ENCODE results near the gene NRP1.

Gene NRP1

GRCh38 chr10:33334805-33335550 lies 511 bp upstream of the NRP1 start:
- DNase-seq (peak; percentile 44), ATAC-seq (peak; percentile 78)
- H3K27me3 Mint-ChIP-seq = peaks cover 94% of the 10 kb centered on the region
- no peaks in the 10 kb centered on the region for H3K9me3 Mint-ChIP-seq
- H3K4me1 Mint-ChIP-seq = peaks cover 42% of the 10 kb centered on the region
- H3K4me3 Mint-ChIP-seq = peak overlapping the region; percentile 81 to 87
- peak overlapping the region in 1 of 2 donors; percentile 43 for H3K27ac Mint-ChIP-seq

- peak; percentile 10 to 38 for DNase-seq
These were observed 986 bp downstream of the NRP1 start for GRCh38 chr10:33333260-33334101.

GRCh38 chr10:33332183-33333065 lies 2.0 kb downstream of the NRP1 start:
- no peak for DNase-seq
- H3K27me3 Mint-ChIP-seq = peaks cover 87% of the 10 kb centered on the region
- no peak for ATAC-seq
- no peak overlapping the region for H3K4me3 Mint-ChIP-seq
- H3K4me1 Mint-ChIP-seq = peaks cover 42% of the 10 kb centered on the region
- H3K27ac Mint-ChIP-seq = no peak overlapping the region
- H3K9me3 Mint-ChIP-seq = no peaks in the 10 kb centered on the region

More at GRCh38 chr10:33333260-33334101, 986 bp downstream of the NRP1 start:
- peaks cover 88% of the 10 kb centered on the region for H3K27me3 Mint-ChIP-seq
- ATAC-seq = peak; percentile 64
- H3K4me3 Mint-ChIP-seq = peak overlapping the region; percentile 81 to 87
- peak overlapping the region in 1 of 2 donors; percentile 79 for H3K27ac Mint-ChIP-seq
- no peaks in the 10 kb centered on the region for H3K9me3 Mint-ChIP-seq
- peaks cover 42% of the 10 kb centered on the region for H3K4me1 Mint-ChIP-seq

GRCh38 chr10:33331379-33331694 lies 3.1 kb downstream of the NRP1 start:
- Mint-ChIP-seq H3K4me3 (no peak overlapping the region), H3K4me1 (peaks cover 40% of the 10 kb centered on the region), H3K27ac (no peak overlapping the region), H3K9me3 (no peaks in the 10 kb centered on the region), H3K27me3 (peaks cover 80% of the 10 kb centered on the region)
- no peak for ATAC-seq
- DNase-seq = no peak

GRCh38 chr10:33330543-33331378 lies 3.7 kb downstream of the NRP1 start:
- ATAC-seq = no peak
- H3K27me3 Mint-ChIP-seq = peaks cover 79% of the 10 kb centered on the region
- H3K4me1 Mint-ChIP-seq = peaks cover 34% of the 10 kb centered on the region
- no peak overlapping the region for H3K27ac Mint-ChIP-seq
- no peaks in the 10 kb centered on the region for H3K9me3 Mint-ChIP-seq
- peak; percentile 52 to 62 for DNase-seq
- no peak overlapping the region for H3K4me3 Mint-ChIP-seq

GRCh38 chr10:33329178-33329577 lies 5.3 kb downstream of the NRP1 start:
- H3K4me1 Mint-ChIP-seq = peaks cover 22% of the 10 kb centered on the region
- H3K4me3 Mint-ChIP-seq = no peak overlapping the region
- ATAC-seq (no peak), DNase-seq (no peak)
- H3K27ac Mint-ChIP-seq = no peak overlapping the region
- H3K9me3 Mint-ChIP-seq = no peaks in the 10 kb centered on the region
- peaks cover 64% of the 10 kb centered on the region for H3K27me3 Mint-ChIP-seq

- DNase-seq = no peak
- H3K9me3 Mint-ChIP-seq = no peaks in the 10 kb centered on the region
- no peak overlapping the region for H3K4me3 Mint-ChIP-seq
- H3K4me1 Mint-ChIP-seq = peaks cover 13% of the 10 kb centered on the region
- no peak overlapping the region for H3K27ac Mint-ChIP-seq
- no peak for ATAC-seq
- H3K27me3 Mint-ChIP-seq = peaks cover 55% of the 10 kb centered on the region
These were observed 6.2 kb downstream of the NRP1 start for GRCh38 chr10:33328253-33328652.

- Mint-ChIP-seq H3K9me3 (no peaks in the 10 kb centered on the region), H3K27me3 (peaks cover 50% of the 10 kb centered on the region), H3K27ac (no peak overlapping the region), H3K4me1 (peaks cover 11% of the 10 kb centered on the region), H3K4me3 (no peak overlapping the region)
- DNase-seq (no peak), ATAC-seq (no peak)
These were observed 6.7 kb downstream of the NRP1 start for GRCh38 chr10:33327751-33328150.

GRCh38 chr10:33326933-33327332 lies 7.5 kb downstream of the NRP1 start:
- H3K4me1 Mint-ChIP-seq = peaks cover 11% of the 10 kb centered on the region
- no peak for ATAC-seq
- H3K9me3 Mint-ChIP-seq = no peaks in the 10 kb centered on the region
- no peak overlapping the region for H3K27ac Mint-ChIP-seq
- DNase-seq = no peak
- H3K4me3 Mint-ChIP-seq = no peak overlapping the region
- H3K27me3 Mint-ChIP-seq = peaks cover 42% of the 10 kb centered on the region

- Mint-ChIP-seq H3K27ac (no peak overlapping the region), H3K9me3 (no peaks in the 10 kb centered on the region), H3K27me3 (peaks cover 32% of the 10 kb centered on the region), H3K4me1 (peaks cover 7% of the 10 kb centered on the region), H3K4me3 (no peak overlapping the region)
- ATAC-seq (no peak), DNase-seq (no peak)
These were observed 8.5 kb downstream of the NRP1 start for GRCh38 chr10:33325929-33326328.

- ATAC-seq (no peak), DNase-seq (no peak)
- no peak overlapping the region for H3K27ac Mint-ChIP-seq
- H3K4me1 Mint-ChIP-seq = no peaks in the 10 kb centered on the region
- no peak overlapping the region for H3K4me3 Mint-ChIP-seq
- peaks cover 0 to 5% of the 10 kb centered on the region in 2 donors for H3K9me3 Mint-ChIP-seq
- peaks cover 14% of the 10 kb centered on the region for H3K27me3 Mint-ChIP-seq
These were observed 10.7 kb downstream of the NRP1 start for GRCh38 chr10:33323721-33324120.

GRCh38 chr10:33321516-33321915 lies 13.0 kb downstream of the NRP1 start:
- no peak overlapping the region for H3K4me3 Mint-ChIP-seq
- peaks cover 0 to 5% of the 10 kb centered on the region in 2 donors for H3K9me3 Mint-ChIP-seq
- H3K27me3 Mint-ChIP-seq = peaks cover 6% of the 10 kb centered on the region
- ATAC-seq (no peak), DNase-seq (no peak)
- H3K4me1 Mint-ChIP-seq = no peaks in the 10 kb centered on the region
- no peak overlapping the region for H3K27ac Mint-ChIP-seq

- ATAC-seq (no peak), DNase-seq (no peak)
- H3K27me3 Mint-ChIP-seq = no peaks in the 10 kb centered on the region
- H3K4me1 Mint-ChIP-seq = no peaks in the 10 kb centered on the region
- no peak overlapping the region for H3K4me3 Mint-ChIP-seq
- H3K27ac Mint-ChIP-seq = peak overlapping the region in 1 of 2 donors; percentile 49
- peaks cover 0 to 5% of the 10 kb centered on the region in 2 donors for H3K9me3 Mint-ChIP-seq
These were observed 14.2 kb downstream of the NRP1 start for GRCh38 chr10:33320288-33320687.

GRCh38 chr10:33315891-33316290 lies 18.6 kb downstream of the NRP1 start:
- no peak overlapping the region for H3K4me3 Mint-ChIP-seq
- ATAC-seq (no peak), DNase-seq (no peak)
- no peaks in the 10 kb centered on the region for H3K4me1 Mint-ChIP-seq
- H3K27ac Mint-ChIP-seq = no peak overlapping the region
- peaks cover 0 to 5% of the 10 kb centered on the region in 2 donors for H3K9me3 Mint-ChIP-seq
- no peaks in the 10 kb centered on the region for H3K27me3 Mint-ChIP-seq

All from stimulated activated naive CD8-positive, alpha-beta T cell treated with anti-CD3 and anti-CD28 coated beads, Interleukin-15, amount 100 ng/mL, for 72 hours (primary cell).